SK-N-SH (cell line): Measurements from ENCODE around the gene GPATCH2L. TPM values are rescaled to one million over a fixed set of nuclear protein-coding genes. Genes with fewer than 3 reads are reported as not detected.

Experiments
- CTCF ChIA-PET: fragments of 300-600, 350-600 bp; formaldehyde crosslinking; extraction: SDS; loops from one replicate; lab custom pipeline; 2021; lab: Yijun Ruan, JAX
- POLR2A ChIA-PET: fragments of 350-600 bp; sonication (Branson Sonifier 250); formaldehyde crosslinking; extraction: SDS; loops from one replicate; lab custom pipeline; 2020; ENCODE audit warnings: antibody characterized with exemption, inconsistent platforms; lab: Yijun Ruan, JAX
- DNase-seq: peaks from one replicate; pipeline ENCODE4 v3.0.0; 2012
- H2AFZ ChIP-seq: fragments of 200-600 bp; sonication (generic); 2 replicates; pipeline ENCODE4 v1.8.1; 2016; ENCODE audit warnings: antibody characterized with exemption, mild to moderate bottlenecking, low read depth
- H3F3A ChIP-seq: fragments of 200-600 bp; sonication (generic); replicated peaks from 2 replicates; pipeline ENCODE3; 2016; ENCODE audit warnings: antibody characterized with exemption, mild to moderate bottlenecking; ENCODE audit not compliant: insufficient read depth
- H3K27ac ChIP-seq, 2 experiments: fragments of 200-500 bp in 1 of 2; fragments of 200-600 bp in 1 of 2; sonication (Bioruptor generic) in 1 of 2; sonication (generic), shearing (Covaris generic) in 1 of 2; 2 replicates each; pipeline versions ENCODE4 v1.5.1 to v1.6.1; 2014 to 2016; ENCODE audit warnings: low read depth in 2 of 2, inconsistent platforms in 1 of 2, low read length in 1 of 2, mild to moderate bottlenecking in 1 of 2, mixed read lengths in 1 of 2
- H3K27me3 ChIP-seq: fragments of 200-600 bp; sonication (generic), shearing (Covaris generic); 2 replicates; pipeline ENCODE4 v1.6.1; 2016; ENCODE audit warnings: mixed run types; ENCODE audit not compliant: insufficient read depth
- H3K36me3 ChIP-seq, 2 experiments: fragments of 200-500 bp in 1 of 2; fragments of 200-600 bp in 1 of 2; sonication (Bioruptor generic) in 1 of 2; sonication (generic) in 1 of 2; replicated peaks in 1 of 2; 2 replicates each; pipeline versions ENCODE3 to v1.5.1; 2014 to 2016; ENCODE audit warnings: low read length in 1 of 2, mild to moderate bottlenecking in 1 of 2; ENCODE audit not compliant: insufficient read depth in 2 of 2, control insufficient read depth in 1 of 2
- H3K4me1 ChIP-seq, 2 experiments: fragments of 200-500 bp in 1 of 2; fragments of 200-600 bp in 1 of 2; sonication (Bioruptor generic) in 1 of 2; sonication (generic), shearing (Covaris generic) in 1 of 2; 2 replicates each; pipeline versions ENCODE4 v1.5.1 to v1.6.1; 2014 to 2016; ENCODE audit warnings: low read depth in 1 of 2, low read length in 1 of 2, mixed run types in 1 of 2; ENCODE audit not compliant: insufficient read depth in 2 of 2, control insufficient read depth in 1 of 2
- H3K4me2 ChIP-seq: fragments of 200-600 bp; sonication (generic), shearing (Covaris generic); 2 replicates; pipeline ENCODE4 v1.6.1; 2017; ENCODE audit warnings: mixed run types
- H3K4me3 ChIP-seq, 2 experiments: fragments of 200-500 bp in 1 of 2; fragments of 200-600 bp in 1 of 2; sonication (Bioruptor generic) in 1 of 2; sonication (generic), shearing (Covaris generic) in 1 of 2; 2 replicates each; pipeline versions ENCODE4 v1.5.1 to v1.8.1; 2014 to 2016; ENCODE audit warnings: low read depth in 2 of 2, inconsistent platforms in 1 of 2, low read length in 1 of 2, mild to moderate bottlenecking in 1 of 2, mixed read lengths in 1 of 2, moderate library complexity in 1 of 2
- H3K79me2 ChIP-seq: fragments of 200-600 bp; sonication (generic); 2 replicates; pipeline ENCODE4 v1.8.1; 2017; ENCODE audit warnings: mild to moderate bottlenecking; ENCODE audit not compliant: insufficient read depth
- H3K9ac ChIP-seq: fragments of 200-600 bp; sonication (generic); 2 replicates; pipeline ENCODE4 v1.6.1; 2017; ENCODE audit warnings: mixed run types
- H3K9me2 ChIP-seq: fragments of 200-600 bp; sonication (generic); 2 replicates; pipeline ENCODE4 v1.6.1; 2017; ENCODE audit warnings: mixed run types
- H3K9me3 ChIP-seq: fragments of 200-600 bp; sonication (generic); 2 replicates; pipeline ENCODE4 v1.6.1; 2017; ENCODE audit warnings: mixed run types, mild to moderate bottlenecking, moderate library complexity
- H4K20me1 ChIP-seq: fragments of 200-600 bp; sonication (generic); 2 replicates; pipeline ENCODE4 v1.6.1; 2017; ENCODE audit warnings: mild to moderate bottlenecking, mixed run types; ENCODE audit not compliant: insufficient read depth
- CHD2 ChIP-seq: fragments of 150-350 bp; IDR thresholded peaks from 2 replicates; pipeline ENCODE4 v1.6.1; 2018; ENCODE audit warnings: low read length; ENCODE audit not compliant: partially characterized antibody
- EZH2phosphoT487 ChIP-seq: fragments of 200-600 bp; sonication (generic); IDR thresholded peaks from 2 replicates; pipeline ENCODE4 v1.6.1; 2017; ENCODE audit warnings: low read depth, mixed run types, mild to moderate bottlenecking, antibody characterized with exemption, moderate library complexity, borderline replicate concordance
- FOSL2 ChIP-seq: IDR thresholded peaks from 2 replicates; pipeline ENCODE4 v1.4.0; 2012; ENCODE audit warnings: low read depth, mild to moderate bottlenecking, moderate library complexity, borderline replicate concordance
- FOXM1 ChIP-seq: IDR thresholded peaks from 2 replicates; pipeline ENCODE4 v1.4.0; 2012; ENCODE audit warnings: low read depth, mild to moderate bottlenecking
- GABPA ChIP-seq: IDR thresholded peaks from 2 replicates; pipeline ENCODE4 v1.4.0; 2012; ENCODE audit warnings: low read depth, mild to moderate bottlenecking
- GATA2 ChIP-seq: sonication (generic); formaldehyde crosslinking; IDR thresholded peaks from 2 replicates; pipeline ENCODE4 v1.5.0; 2020; ENCODE audit warnings: mild to moderate bottlenecking, missing genetic modification reagents
- IRF3 ChIP-seq: fragments of 150-350 bp; IDR thresholded peaks from 2 replicates; pipeline ENCODE4 v1.6.1; 2016; ENCODE audit warnings: mild to moderate bottlenecking, low read depth, low read length
- JUND ChIP-seq: IDR thresholded peaks from 2 replicates; pipeline ENCODE4 v1.4.0; 2012
- MAX ChIP-seq: IDR thresholded peaks from 2 replicates; pipeline ENCODE4 v1.4.0; 2012; ENCODE audit warnings: low read depth
- MEF2A ChIP-seq: IDR thresholded peaks from 2 replicates; pipeline ENCODE4 v1.4.0; 2012; ENCODE audit warnings: low read depth, borderline replicate concordance
- MXI1 ChIP-seq: IDR thresholded peaks from 2 replicates; pipeline ENCODE4 v1.6.1; 2012; ENCODE audit warnings: mild to moderate bottlenecking, low read depth, low read length, improper control_type of control experiment
- PBX3 ChIP-seq: IDR thresholded peaks from 2 replicates; pipeline ENCODE4; 2012
- POLR2AphosphoS5 ChIP-seq: IDR thresholded peaks from 2 replicates; pipeline ENCODE4 v1.6.1; 2012; ENCODE audit warnings: low read depth, low read length
- RAD21 ChIP-seq: IDR thresholded peaks from 2 replicates; pipeline ENCODE4 v1.6.1; 2012; ENCODE audit warnings: mild to moderate bottlenecking, low read length
- RCOR1 ChIP-seq: fragments of 150-350 bp; IDR thresholded peaks from 2 replicates; pipeline ENCODE4 v1.6.1; 2017; ENCODE audit warnings: antibody characterized with exemption, low read length
- REST ChIP-seq: IDR thresholded peaks from 2 replicates; pipeline ENCODE4 v1.6.1; 2012; ENCODE audit warnings: mild to moderate bottlenecking, low read depth, low read length, moderate library complexity
- RXRA ChIP-seq: IDR thresholded peaks from 2 replicates; pipeline ENCODE4 v1.4.0; 2012; ENCODE audit warnings: low read depth, mild to moderate bottlenecking, borderline replicate concordance
- SIN3A ChIP-seq: IDR thresholded peaks from 2 replicates; pipeline ENCODE4 v1.6.1; 2012; ENCODE audit warnings: low read depth, mild to moderate bottlenecking, low read length, moderate library complexity, borderline replicate concordance
- TAF1 ChIP-seq: IDR thresholded peaks from 2 replicates; pipeline ENCODE4 v1.6.1; 2012; ENCODE audit warnings: low read depth, mild to moderate bottlenecking, low read length, moderate library complexity, borderline replicate concordance
- TCF12 ChIP-seq: IDR thresholded peaks from 2 replicates; pipeline ENCODE4 v1.4.0; 2012
- USF2 ChIP-seq: fragments of 150-350 bp; IDR thresholded peaks from 2 replicates; pipeline ENCODE4 v1.6.1; 2017; ENCODE audit warnings: antibody characterized with exemption, low read length, low read depth, borderline replicate concordance
- YY1 ChIP-seq: IDR thresholded peaks from 2 replicates; pipeline ENCODE4 v1.4.0; 2012; ENCODE audit warnings: low read depth, mild to moderate bottlenecking
- ZBTB33 ChIP-seq: IDR thresholded peaks from 2 replicates; pipeline ENCODE4 v1.4.0; 2012; ENCODE audit warnings: low read depth, borderline replicate concordance
- WGBS: methylation state at CpG from one replicate; pipeline ENCODE4 v1.1.6; 2017; ENCODE audit warnings: low lambda C conversion rate; 5-methylcytosine and 5-hydroxymethylcytosine counted together
- polyA plus RNA-seq, 3 experiments: library from polyadenylated mRNA; depleted of rRNA; stranded (reverse); fragments of >200 nt; gene quantifications; 2 replicates each; pipeline ENCODE4 v1.2.3, GENCODE V29; 2012

The GPATCH2L gene
- polyA plus RNA-seq, 1 of the 3 experiments (the other 2 are of a cell fraction) = 17.7 TPM

GRCh38 chr14:76203086-76204001 is 51.6 kb downstream of the GPATCH2L start:
- Histone ChIP-seq H3K27me3 (no peaks in the 10 kb centered on the region), H3F3A (peaks cover 27% of the 10 kb centered on the region), H3K79me2 (peaks cover 4% of the 10 kb centered on the region; the same call in 1 of the 2 replicates), H3K9me3 (no peaks in the 10 kb centered on the region), H3K4me3 (no peak overlapping the region), H3K9me2 (no peaks in the 10 kb centered on the region), H3K9ac (peak overlapping the region; percentile 14; the same call in 1 of the 2 replicates), H2AFZ (no peak overlapping the region), H3K4me2 (peak overlapping the region; percentile 18), H4K20me1 (peaks cover 17% of the 10 kb centered on the region; the same call in 1 of the 2 replicates), H3K36me3 (peaks cover 40 to 55% of the 10 kb centered on the region in 2 experiments), H3K4me1 (peaks cover 0 to 9% of the 10 kb centered on the region in 2 experiments; a peak in 2 of 4 replicates), H3K27ac (peak overlapping the region in 1 of 2 experiments; percentile 79; a peak in 2 of 4 replicates)
- ChIA-PET POLR2A (no interaction called here), CTCF (interaction anchor here (1.2 kb wide), 1 partner anchor 149 kb away, joined by 3 read pairs; no protein-coding TSS in a partner anchor)
- 75% methylated on average over 10 of the region's 11 CpGs for WGBS
- no peak for DNase-seq
- TF ChIP-seq MEF2A (no peak), RXRA (no peak), TAF1 (no peak), GABPA (no peak), YY1 (no peak), REST (no peak), SIN3A (no peak), ZBTB33 (no peak), EZH2phosphoT487 (no peak), JUND (peak; percentile 23; the same call in 1 of the 2 replicates), RCOR1 (no peak), GATA2 (CRISPR knock-in tag) (no peak), MAX (peak; percentile 72; the same call in 1 of the 2 replicates), PBX3 (no peak), CHD2 (no peak), USF2 (no peak), FOSL2 (peak; percentile 45), FOXM1 (no peak), IRF3 (no peak), MXI1 (no peak), TCF12 (no peak), POLR2AphosphoS5 (no peak), RAD21 (no peak)
